Omental fat pad (tissue), 4 donors: Measurements from ENCODE around the gene DPPA5. TPM values are rescaled to one million over a fixed set of nuclear protein-coding genes. Genes with fewer than 3 reads are reported as not detected.

Experiments used
- ATAC-seq: fragments of 150-250 bp; one replicate; pipeline ENCODE4 v1.9.1; 2016; ENCODE audit warnings: mild to moderate bottlenecking, moderate library complexity; ENCODE audit not compliant: low FRiP score
- DNase-seq: peaks from one replicate; pipeline ENCODE4 v3.0.0-alpha.2; 2019; ENCODE audit warnings: low spot score
- total RNA-seq, 4 donors: library from RNA; depleted of rRNA; stranded (reverse); fragments of >200 nt; gene quantifications; one replicate each; pipeline ENCODE4 v1.1.0, GENCODE V29; 2016
- TF ChIP-seq, protein P1 (sequence below), 3 donors: fragments of 450-650 bp; IDR thresholded peaks; one replicate each; pipeline ENCODE4 v1.5.1; 2016 to 2017; ENCODE audit warnings: antibody characterized with exemption in 3 of 3, mild to moderate bottlenecking in 3 of 3, moderate library complexity in 2 of 3

The DPPA5 gene
- total RNA-seq, 4 donors from 2014 or later, result not detected

DNA sequence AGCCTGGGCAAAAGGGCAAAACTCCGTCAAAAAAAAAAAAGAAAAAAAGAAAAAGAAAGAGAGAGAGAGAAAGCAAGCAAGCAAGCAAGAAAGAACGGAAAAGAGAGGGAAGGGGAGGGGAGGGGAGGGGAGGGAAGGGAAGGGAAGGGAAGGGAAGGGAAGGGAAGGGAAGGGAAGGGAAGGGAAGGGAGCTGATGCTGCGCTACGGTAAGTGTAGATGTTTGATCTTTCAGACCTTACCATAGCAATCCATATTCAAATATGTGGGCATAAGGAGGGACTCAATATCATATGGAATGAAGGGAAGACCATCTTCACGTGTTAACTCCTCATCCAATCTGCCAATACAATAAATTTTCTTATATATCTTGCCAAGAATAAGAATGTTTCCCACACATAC is 11.9 kb downstream of the DPPA5 start:
- TF ChIP-seq, protein P1, sequence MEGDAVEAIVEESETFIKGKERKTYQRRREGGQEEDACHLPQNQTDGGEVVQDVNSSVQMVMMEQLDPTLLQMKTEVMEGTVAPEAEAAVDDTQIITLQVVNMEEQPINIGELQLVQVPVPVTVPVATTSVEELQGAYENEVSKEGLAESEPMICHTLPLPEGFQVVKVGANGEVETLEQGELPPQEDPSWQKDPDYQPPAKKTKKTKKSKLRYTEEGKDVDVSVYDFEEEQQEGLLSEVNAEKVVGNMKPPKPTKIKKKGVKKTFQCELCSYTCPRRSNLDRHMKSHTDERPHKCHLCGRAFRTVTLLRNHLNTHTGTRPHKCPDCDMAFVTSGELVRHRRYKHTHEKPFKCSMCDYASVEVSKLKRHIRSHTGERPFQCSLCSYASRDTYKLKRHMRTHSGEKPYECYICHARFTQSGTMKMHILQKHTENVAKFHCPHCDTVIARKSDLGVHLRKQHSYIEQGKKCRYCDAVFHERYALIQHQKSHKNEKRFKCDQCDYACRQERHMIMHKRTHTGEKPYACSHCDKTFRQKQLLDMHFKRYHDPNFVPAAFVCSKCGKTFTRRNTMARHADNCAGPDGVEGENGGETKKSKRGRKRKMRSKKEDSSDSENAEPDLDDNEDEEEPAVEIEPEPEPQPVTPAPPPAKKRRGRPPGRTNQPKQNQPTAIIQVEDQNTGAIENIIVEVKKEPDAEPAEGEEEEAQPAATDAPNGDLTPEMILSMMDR (IDR thresholded peaks at IDR 0.05), result no peak
- ATAC-seq (no peak), DNase-seq (no peak)

DNA sequence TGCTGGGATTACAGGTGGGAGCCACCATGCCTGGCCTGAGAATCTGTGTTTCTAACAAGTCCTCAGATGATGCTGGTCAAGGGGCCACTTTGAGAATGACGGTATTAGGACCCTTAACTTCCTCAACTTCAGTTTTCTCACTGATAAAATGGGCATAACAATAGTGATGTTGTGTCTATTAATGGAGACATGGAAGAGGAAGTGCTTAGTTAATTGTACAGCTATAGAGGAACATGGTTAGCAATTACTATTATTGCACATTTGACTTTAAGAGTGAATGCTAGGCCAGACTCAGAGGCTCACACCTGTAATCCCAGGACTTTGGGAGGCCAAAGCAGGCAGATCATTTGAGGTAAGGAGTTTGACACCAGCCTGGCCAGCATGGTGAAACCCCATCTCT is 12.7 kb downstream of the DPPA5 start:
- TF ChIP-seq, protein P1 (IDR thresholded peaks at IDR 0.05), result no peak
- DNase-seq (no peak), ATAC-seq (no peak)

DNA sequence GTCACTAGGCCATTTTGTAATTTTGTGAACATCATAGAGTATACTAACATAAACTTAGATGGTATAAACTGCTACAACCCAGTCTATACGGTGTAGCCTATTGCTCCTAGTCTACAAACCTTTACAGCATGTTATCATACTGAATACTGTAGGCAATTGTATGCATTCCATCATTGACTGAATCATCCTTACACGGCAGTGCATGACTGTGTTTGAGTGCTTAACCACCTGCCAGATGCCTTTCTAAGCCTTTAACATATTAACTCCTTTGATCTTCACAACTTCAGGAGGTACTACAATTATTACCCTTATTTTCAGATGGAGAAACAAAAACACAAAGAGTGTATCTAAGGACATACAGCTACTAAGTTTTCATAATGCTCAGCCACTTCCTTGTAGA is 14.0 kb downstream of the DPPA5 start:
- TF ChIP-seq, protein P1 (IDR thresholded peaks at IDR 0.05), result no peak
- ATAC-seq, result no peak
- no peak for DNase-seq

DNA sequence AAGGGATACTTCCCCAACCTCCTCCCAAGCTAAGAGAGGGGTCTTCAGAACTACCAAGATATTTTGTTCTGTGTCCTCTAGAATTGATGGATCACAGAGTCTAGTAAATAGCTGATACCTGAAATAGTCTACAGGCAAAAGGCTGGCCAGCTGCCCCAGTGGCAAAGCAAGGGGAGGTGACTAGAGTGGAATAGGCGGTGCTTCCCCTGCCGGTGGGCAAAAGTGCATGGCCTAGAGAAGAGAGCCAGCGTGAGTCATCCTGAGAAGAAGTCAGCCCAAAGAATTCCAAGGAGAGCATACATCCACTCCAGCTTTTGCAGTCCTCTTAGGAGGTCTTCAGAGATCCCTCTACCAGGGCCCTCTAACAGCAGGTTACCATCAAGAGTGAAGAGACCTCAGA is 14.7 kb downstream of the DPPA5 start:
- no peak for DNase-seq
- TF ChIP-seq, protein P1 (IDR thresholded peaks at IDR 0.05), result no peak
- ATAC-seq, result no peak

DNA sequence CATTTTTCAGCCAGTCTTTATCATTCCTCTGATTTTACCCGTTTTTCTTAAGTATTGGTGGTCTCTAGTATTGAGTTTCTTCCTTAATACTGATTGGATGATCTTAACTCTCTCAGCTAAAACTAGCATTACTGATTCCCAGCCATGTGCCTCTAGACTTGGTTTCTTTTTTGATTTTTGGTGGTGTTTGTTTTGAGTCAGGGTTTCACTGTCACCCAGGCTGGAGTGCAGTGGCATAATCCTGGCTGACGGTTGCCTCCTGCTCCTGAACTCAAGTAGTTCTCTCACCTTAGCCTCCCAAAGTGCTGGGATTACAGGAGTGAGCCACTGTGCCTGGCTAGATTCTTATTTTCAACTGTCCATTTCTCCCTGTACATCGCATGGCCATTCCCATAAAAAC is 24.9 kb downstream of the DPPA5 start:
- TF ChIP-seq, protein P1 (IDR thresholded peaks at IDR 0.05), result no peak
- no peak for ATAC-seq
- no peak for DNase-seq

DNA sequence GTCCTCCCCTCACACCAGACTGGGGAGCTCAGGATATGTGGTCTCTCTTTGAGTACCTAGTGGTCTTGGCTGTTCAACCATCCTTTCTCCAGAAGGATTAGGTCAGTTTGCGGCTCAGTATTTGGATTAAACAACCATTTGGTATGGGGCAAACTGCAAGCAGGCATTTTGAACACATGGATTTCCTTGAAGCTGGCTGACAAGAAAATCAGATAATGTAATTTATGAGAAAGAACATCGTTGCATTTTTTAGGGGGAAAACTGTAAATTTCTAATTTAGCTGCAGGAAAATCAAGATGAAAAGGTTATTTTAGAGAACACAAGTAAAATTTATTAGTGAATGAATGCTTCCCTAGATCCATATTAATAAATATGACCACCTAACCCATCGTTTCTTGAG is 25.3 kb downstream of the DPPA5 start:
- ATAC-seq, result no peak
- no peak for DNase-seq

DNA sequence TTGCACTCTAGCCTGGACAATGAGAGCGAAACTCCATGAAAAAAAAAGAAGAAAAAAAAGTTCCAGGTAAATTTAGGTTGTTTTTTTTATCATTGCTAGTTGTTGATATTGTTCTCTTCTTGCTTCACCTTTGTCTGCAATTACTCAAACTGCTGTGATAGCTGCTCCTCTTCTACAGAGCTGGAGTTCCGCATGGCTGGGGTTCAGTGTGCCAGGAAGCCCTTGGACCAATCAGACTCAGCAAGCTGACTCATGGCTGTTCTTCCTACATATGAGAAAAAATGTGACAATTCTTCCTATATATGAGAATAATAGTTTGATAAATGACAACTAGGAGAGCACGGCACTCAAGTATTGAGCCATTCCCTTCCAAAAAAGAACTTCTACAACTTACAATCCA is 28.4 kb downstream of the DPPA5 start:
- ATAC-seq, result no peak
- DNase-seq, result no peak
- TF ChIP-seq, protein P1 (IDR thresholded peaks at IDR 0.05), result no peak

More for the DNA sequence above, 25.3 kb downstream of the DPPA5 start:
- TF ChIP-seq, protein P1 (IDR thresholded peaks at IDR 0.05), result no peak
